HCT116 (cell line): ENCODE data around the gene FAM221B.

ENCODE experiments used
- CTCF ChIP-seq, 3 experiments: fragments of 200-600 bp in 1 of 3; sonication (generic) in 1 of 3; IDR thresholded peaks in 2 of 3; conservative IDR thresholded peaks in 1 of 3; 2 replicates each; pipeline ENCODE4 v1.5.1; 2012 to 2017; ENCODE audit warnings: low read depth in 2 of 3, low read length in 2 of 3, antibody characterized with exemption in 1 of 3, borderline replicate concordance in 1 of 3, control low read depth in 1 of 3, mild to moderate bottlenecking in 1 of 3, mixed read lengths in 1 of 3, mixed run types in 1 of 3, moderate library complexity in 1 of 3; ENCODE audit not compliant: insufficient read depth in 1 of 3
- EGR1 ChIP-seq: IDR thresholded peaks from 2 replicates; pipeline ENCODE4 v1.6.1; 2012; ENCODE audit warnings: low read depth
- EZH2phosphoT487 ChIP-seq: fragments of 200-600 bp; IDR thresholded peaks from 2 replicates; pipeline ENCODE4 v1.6.1; 2018; ENCODE audit warnings: antibody characterized with exemption, borderline replicate concordance
- MAX ChIP-seq: IDR thresholded peaks from 2 replicates; pipeline ENCODE4 v1.6.1; 2012
- POLR2A ChIP-seq: IDR thresholded peaks from 2 replicates; pipeline ENCODE4 v1.7.0; 2011; ENCODE audit warnings: borderline replicate concordance; ENCODE audit not compliant: insufficient read depth, insufficient read length; ENCODE audit errors: extremely low read depth
- POLR2AphosphoS5 ChIP-seq: IDR thresholded peaks from 2 replicates; pipeline ENCODE4 v1.6.1; 2011; ENCODE audit warnings: mild to moderate bottlenecking, low read depth, low read length, moderate library complexity
- SIN3A ChIP-seq: IDR thresholded peaks from 2 replicates; pipeline ENCODE4 v1.6.1; 2012; ENCODE audit warnings: low read depth
- SP1 ChIP-seq: IDR thresholded peaks from 2 replicates; pipeline ENCODE4 v1.6.1; 2012; ENCODE audit warnings: low read depth
- ZNF274 ChIP-seq: fragments of 200-500 bp; sonication (Bioruptor generic); IDR thresholded peaks from 2 replicates; pipeline ENCODE4 v1.6.1; 2014; ENCODE audit warnings: mild to moderate bottlenecking, low read depth, low read length, inconsistent platforms
- TF ChIP-seq, protein P1 (sequence below): IDR thresholded peaks from 2 replicates; pipeline ENCODE4 v1.6.1; 2012; ENCODE audit warnings: low read depth

DNA sequence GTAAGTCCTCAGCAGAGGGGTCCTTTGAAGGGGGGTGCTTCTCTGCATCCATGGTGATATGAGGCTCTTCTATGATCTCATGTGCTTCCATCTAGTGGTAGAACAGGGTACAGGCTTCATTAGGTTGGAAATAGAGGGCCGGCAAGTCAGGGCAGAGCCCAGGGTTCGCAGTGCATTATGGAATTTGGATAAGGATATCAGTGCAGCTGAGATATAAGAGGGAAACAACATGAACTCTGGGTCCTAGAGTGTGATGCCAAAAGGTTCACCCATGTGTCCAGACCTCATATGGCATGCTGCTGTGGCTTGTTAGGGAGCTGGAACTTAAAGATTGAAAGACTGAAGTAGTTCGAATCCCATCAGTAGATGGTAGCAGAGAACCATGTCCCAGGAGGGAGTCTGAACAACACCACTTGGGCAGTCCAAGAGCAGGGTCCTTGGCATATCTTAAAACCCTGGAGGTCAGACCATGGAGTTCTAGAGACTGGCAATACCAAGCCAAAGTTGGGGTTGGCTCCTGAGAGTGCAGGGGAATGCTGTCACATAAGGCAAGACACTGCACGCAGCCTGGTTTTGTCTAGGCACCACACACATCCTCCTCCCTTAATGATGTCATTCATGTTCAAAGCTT lies 2.3 kb downstream of the FAM221B start:
- TF ChIP-seq EGR1: no peak
- TF ChIP-seq ZNF274: no peak
- no peak for TF ChIP-seq SIN3A
- no peak for TF ChIP-seq POLR2A
- no peak for TF ChIP-seq MAX
- TF ChIP-seq CTCF (IDR thresholded peaks at IDR 0.05 in 2 of 3, conservative IDR thresholded peaks at IDR 0.05 in 1 of 3; ENCODE audit: borderline replicate concordance in 1 of 3, insufficient read depth in 1 of 3, low read depth in 2 of 3, low read length in 2 of 3): peak; percentile 83 to 95 (median 89)
- TF ChIP-seq SP1: no peak
- TF ChIP-seq, protein P1, sequence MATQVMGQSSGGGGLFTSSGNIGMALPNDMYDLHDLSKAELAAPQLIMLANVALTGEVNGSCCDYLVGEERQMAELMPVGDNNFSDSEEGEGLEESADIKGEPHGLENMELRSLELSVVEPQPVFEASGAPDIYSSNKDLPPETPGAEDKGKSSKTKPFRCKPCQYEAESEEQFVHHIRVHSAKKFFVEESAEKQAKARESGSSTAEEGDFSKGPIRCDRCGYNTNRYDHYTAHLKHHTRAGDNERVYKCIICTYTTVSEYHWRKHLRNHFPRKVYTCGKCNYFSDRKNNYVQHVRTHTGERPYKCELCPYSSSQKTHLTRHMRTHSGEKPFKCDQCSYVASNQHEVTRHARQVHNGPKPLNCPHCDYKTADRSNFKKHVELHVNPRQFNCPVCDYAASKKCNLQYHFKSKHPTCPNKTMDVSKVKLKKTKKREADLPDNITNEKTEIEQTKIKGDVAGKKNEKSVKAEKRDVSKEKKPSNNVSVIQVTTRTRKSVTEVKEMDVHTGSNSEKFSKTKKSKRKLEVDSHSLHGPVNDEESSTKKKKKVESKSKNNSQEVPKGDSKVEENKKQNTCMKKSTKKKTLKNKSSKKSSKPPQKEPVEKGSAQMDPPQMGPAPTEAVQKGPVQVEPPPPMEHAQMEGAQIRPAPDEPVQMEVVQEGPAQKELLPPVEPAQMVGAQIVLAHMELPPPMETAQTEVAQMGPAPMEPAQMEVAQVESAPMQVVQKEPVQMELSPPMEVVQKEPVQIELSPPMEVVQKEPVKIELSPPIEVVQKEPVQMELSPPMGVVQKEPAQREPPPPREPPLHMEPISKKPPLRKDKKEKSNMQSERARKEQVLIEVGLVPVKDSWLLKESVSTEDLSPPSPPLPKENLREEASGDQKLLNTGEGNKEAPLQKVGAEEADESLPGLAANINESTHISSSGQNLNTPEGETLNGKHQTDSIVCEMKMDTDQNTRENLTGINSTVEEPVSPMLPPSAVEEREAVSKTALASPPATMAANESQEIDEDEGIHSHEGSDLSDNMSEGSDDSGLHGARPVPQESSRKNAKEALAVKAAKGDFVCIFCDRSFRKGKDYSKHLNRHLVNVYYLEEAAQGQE: no peak
- no peak for TF ChIP-seq POLR2AphosphoS5
- TF ChIP-seq EZH2phosphoT487: no peak
